Measurements from ENCODE around the gene GLI3. TPM values are rescaled to one million over a fixed set of nuclear protein-coding genes. Genes with fewer than 3 reads are reported as not detected.

Gene GLI3
- polyA plus RNA-seq, 3 donors, result 13.3 to 16.8 (median 16.5) TPM

DNA sequence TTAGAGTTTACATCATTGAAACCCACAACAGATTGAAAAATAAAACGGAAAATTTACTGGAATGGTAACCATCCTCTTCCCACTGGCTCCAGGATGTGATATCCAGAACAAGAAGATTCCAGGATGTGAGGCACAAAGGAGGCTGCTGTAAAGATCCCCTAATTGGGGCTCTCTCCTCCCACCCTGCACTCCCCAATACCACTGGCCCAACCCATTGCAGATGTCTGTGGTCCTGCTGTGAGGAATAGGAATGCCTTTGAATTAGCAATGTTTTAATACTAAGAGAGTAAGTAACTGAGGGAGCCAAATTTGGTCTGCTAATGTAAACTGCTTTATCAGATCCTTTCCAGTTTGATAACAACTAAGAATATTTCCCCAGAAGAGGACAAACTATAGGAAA, 308.2 kb downstream of the GLI3 start:
- DNase-seq, result no peak

DNA sequence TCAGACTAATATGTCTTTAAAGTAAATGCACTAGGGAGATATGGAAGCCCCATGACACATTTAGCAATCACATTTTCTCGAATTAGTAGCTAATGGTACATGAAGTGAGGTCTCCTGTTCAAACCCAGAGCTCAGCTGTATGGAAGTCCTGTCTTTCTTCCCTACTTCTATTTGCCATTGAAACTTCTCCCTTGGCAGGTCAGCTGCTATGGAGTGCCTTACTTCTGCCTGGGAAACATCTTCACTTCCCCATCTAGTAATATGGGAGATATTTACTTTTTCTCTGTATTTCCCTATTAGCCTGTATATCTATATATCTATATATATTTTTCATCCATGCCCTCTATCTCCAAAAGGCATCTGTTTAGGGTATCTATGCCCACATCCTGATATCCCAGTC, 308.8 kb downstream of the GLI3 start:
- DNase-seq, result no peak

DNA sequence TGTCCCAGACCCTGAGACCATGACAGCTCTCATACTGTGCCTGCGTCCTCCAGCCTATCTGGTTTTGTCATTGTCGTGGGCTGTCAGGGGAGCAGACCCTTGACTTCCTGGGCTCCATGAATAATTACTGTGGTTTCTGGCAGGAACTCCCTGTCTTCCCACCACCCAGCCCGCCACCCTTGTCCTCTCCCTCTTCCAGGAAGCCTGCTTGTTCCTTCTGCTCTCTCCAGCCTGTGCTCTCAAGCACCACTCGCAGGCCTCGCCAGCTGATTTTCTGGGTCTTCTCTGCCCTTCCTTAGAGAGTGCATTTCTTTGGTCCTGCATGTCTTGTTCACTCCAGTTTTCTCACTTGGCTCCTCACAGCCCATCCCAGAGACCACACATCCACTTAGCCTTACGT, 309.6 kb downstream of the GLI3 start:
- DNase-seq, result no peak

DNA sequence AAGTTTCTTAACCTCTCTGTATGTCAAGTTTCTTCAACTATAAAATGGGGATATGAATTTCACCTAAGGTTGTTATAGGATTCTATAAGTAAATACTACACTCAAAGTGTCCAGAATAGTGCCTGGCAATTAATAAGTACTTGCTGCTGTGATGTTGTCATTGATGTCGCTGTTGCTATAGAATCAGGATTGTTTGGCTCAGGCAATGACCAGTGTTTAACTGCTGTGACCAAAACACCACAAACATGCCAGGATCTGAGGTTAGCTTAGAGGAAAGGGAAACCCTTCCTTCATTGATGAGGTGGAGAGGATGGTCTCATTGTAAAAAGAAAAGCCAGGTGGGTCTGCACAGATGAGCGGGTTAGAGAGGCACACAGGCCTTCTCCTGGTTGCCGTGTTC, 311.1 kb downstream of the GLI3 start:
- DNase-seq, result no peak

DNA sequence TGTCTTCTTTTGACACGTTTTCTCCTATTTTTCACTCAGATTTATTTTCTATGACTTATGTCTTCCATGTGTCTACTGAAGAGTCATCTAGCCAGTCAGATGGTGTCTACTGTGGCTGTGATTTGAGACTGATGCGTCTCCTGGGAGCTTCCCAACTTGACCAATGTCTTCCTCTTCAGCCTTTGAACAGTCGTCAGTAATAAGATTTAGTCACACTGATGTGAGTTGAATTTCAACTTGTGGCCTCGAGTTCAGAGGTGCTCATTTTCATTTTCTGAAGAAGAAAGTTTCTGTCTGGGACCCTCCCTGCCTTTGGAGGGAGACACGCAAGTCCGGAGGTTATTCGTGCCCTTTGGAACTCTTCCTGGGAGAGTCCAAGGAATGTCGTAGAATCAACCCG, 312.2 kb downstream of the GLI3 start:
- no peak for DNase-seq

DNA sequence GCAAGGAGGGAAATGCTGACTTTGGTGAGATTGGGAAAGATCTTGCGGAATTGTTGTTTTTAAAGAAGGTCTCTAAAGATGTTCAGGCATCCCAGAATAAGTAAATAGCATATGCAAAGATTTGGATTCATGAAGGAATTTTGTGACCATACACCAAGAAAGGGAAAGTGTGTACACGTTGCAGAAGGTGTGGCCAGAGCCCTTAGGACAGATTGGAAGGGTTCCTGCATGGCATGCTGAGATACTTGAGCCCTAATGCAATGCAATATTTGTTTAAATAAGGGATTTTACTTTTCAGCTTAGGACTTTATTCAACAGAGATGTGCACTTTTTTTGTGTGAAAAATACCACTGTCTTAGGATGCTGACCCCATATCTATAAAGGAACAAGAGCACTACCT, 314.6 kb downstream of the GLI3 start:
- DNase-seq, result no peak

DNA sequence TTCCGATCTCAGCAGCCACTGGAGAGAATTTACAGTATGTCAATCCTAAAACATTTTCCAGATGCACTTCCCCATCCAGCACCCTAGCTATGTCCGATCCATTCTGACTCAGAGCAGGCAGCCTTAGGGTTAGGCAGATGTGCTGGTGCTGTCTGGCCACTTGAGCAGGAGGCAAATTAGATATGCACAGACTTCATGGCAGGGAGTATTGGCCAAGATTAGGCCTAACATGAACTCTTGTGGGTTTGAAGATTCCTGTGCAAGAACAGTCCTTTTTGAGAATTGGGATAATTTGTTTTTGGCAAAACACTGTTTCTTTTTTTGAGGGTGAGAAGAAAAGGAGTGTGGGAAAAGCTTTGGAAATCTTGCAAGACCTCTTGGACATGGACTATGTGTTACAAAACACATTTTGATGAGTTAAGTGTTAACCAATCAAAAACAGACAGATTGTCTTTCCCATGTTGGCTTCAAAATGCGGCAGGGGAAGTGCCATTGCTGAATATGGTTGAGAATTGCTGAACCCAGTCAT, 315.5 kb downstream of the GLI3 start:
- DNase-seq, result no peak

DNA sequence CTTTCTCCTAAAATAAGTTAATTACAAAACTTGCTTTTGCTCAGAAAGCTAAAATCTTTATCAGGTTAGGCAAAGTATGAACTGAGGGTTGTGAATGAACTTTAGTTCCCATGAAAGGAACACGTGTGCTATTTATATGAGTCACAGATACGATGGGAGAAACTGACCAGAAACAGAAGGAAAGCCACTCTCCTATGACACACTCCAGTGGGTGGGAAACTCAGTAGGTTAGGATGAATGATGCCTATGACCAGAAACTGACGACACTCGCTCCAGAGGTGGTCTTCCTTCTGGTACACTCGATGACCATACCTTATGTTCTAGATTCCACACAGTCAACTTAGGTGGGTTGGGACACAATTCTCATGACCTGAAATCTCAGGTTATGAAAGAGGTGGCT, 318.4 kb downstream of the GLI3 start:
- no peak for DNase-seq

DNA sequence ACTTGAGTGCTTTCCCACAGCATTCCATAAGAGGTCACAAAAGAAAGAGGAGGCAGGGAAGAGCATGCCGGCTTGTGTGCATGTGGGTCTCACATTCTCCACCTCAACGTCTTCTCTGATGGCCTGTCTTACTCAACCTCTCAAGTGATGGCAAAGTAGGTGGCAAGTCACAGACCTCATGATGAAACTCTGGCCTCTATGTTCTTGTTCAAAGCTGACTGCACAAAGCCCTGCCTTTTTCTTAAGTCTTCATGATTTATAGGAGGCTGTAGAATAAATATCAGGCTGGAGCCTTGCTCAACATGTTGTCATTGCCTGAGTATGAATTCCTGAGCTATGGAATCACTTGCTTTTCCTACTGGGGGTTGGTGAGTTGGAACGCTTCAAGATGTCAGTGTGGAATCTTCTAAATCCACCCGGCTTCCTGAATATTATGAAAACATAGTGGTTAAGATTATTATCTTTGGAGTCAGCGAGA, 320.5 kb downstream of the GLI3 start:
- DNase-seq, result peak; percentile 16

DNA sequence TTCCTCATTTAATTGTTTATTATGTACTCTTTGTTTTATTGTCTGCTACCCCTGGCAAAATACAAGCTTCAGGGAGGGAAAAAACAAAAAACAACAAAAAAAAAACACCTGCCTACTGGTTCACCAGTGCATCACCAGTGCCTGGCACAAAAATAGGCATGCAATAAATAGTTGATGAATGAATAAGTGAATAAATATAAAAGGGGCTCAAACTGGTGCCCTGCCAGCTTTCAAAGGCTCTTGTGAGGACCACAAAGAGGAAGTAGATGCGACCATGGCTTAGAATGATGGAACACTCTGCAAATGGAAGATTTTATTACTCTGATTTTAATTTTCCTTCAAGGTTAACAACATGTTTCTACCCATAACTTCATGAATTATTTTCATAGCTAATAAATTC, 321.1 kb downstream of the GLI3 start:
- DNase-seq, result no peak

DNA sequence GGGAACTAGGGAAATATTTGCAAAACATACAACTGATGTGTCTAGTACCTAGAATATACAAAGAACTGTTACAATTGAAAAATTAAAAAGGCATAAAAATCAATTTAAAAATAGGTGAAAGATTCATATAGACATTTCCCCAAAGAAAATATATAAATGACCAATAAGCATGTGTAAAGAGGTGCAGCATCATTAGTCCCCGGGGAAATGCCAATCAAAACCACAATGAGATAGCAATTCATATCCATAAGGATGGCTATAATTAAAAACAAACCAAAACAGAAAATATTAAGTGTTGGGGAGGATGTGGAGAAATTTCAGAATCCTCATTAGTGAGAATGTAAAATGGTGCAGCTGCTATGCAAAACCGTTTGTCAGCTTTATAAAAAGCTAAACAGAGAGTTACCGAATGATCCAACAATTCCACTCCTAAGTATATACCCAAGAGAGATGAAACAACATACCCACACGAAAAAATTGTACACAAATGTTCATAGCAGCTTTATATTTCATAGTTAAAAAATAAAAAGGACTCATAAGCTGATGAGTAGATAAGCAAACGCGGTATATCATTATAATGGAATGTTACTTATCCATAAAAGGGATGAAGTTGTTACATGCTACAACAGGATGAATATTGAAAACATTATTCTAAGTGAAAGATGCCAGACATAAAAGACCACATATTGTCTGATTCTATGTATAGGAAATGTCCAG, 324.0 kb downstream of the GLI3 start:
- no peak for DNase-seq

DNA sequence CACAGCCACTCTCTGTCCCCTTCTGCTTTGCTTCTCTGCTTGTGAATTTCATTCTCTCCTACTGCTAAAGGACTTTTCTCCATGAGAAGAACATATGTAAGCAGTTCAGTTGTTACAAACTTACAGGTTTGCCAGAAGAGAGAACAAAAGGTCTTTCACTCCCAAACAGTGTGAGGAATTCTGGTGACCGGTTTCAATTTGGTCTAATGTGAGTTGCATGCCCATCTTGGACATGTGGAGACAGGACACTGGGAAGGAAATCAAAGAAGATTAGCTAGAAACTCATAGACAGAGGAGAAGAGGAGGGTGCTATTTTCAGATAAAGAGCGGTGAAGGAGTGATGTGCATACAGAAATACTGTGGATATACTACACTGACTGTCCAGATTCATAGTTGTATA, 324.6 kb downstream of the GLI3 start:
- no peak for DNase-seq

DNA sequence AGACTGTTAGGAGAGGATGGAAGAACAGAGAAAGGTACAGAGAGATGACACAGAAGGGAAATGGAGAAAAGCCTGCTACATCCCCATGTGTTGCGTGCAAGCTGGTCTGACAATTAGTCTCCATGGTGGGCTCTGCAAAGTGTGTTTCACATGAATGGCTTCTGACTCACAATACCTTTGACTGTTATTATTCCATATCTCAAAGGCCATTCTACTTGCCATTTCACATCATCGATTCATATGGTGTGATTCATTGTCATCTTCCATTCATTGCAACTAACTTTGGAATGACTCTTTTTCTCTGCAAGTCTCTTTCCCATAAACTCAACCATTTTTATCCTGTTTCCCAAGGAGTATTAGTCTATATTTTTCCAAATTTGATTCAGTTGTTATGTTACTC, 325.2 kb downstream of the GLI3 start:
- DNase-seq, result no peak

Data from renal pelvis (tissue), 4 donors.